Activated CD4-positive, alpha-beta T cell treated with anti-CD3 and anti-CD28 coated beads, Interleukin-2, amount 10 ng/mL, durations not matched to agents 24 days and 14 days (primary cell): Measurements from ENCODE around the gene CBR4. TPM values are rescaled to one million over a fixed set of nuclear protein-coding genes. Genes with fewer than 3 reads are reported as not detected.
"Not testable (repeated sequence)": the region's sequence is repeated elsewhere in the genome, so short reads cannot be mapped to it uniquely, and the experiment has no call there.

Source experiments
- DNase-seq: peaks from one replicate; pipeline ENCODE4 v3.0.0; 2022
- H3K27ac Mint-ChIP-seq: one replicate; pipeline ENCODE4 v1.8.0; 2022; ENCODE audit warnings: mild to moderate bottlenecking, mixed read lengths
- H3K27me3 Mint-ChIP-seq: one replicate; pipeline ENCODE4 v1.8.0; 2022; ENCODE audit warnings: mixed read lengths
- H3K36me3 Mint-ChIP-seq: one replicate; pipeline ENCODE4 v1.8.0; 2022; ENCODE audit warnings: low read depth, mild to moderate bottlenecking, mixed read lengths
- H3K4me1 Mint-ChIP-seq: one replicate; pipeline ENCODE4 v1.8.0; 2021; ENCODE audit warnings: mixed read lengths
- H3K4me3 Mint-ChIP-seq: one replicate; pipeline ENCODE4 v1.8.0; 2022; ENCODE audit warnings: mild to moderate bottlenecking, moderate library complexity, mixed read lengths
- H3K9me3 Mint-ChIP-seq: one replicate; pipeline ENCODE4 v1.8.0; 2021; ENCODE audit warnings: mixed read lengths
- intact Hi-C: fragments of 100-400 bp; cut with micrococcal nuclease; formaldehyde crosslinking; loops from one replicate; pipeline ENCODE4 v1.15.1; 2023
- total RNA-seq: library from RNA; stranded (reverse); gene quantifications from 2 replicates; pipeline ENCODE4 v1.2.3, GENCODE V29; 2022

CBR4 gene
- total RNA-seq, 1 donor from 2014 or later = 22.8 TPM

GRCh38 chr4:169042608-169043007 is 32.6 kb upstream of the CBR4 start:
- H3K4me3 Mint-ChIP-seq = no peak overlapping the region
- H3K27me3 Mint-ChIP-seq = no peaks in the 10 kb centered on the region
- no peak overlapping the region for H3K27ac Mint-ChIP-seq
- no peaks in the 10 kb centered on the region for H3K36me3 Mint-ChIP-seq
- no peak for DNase-seq
- intact Hi-C loops = no loop called here
- no peaks in the 10 kb centered on the region for H3K9me3 Mint-ChIP-seq
- no peaks in the 10 kb centered on the region for H3K4me1 Mint-ChIP-seq

- H3K27me3 Mint-ChIP-seq = no peaks in the 10 kb centered on the region
- no peak overlapping the region for H3K27ac Mint-ChIP-seq
- H3K36me3 Mint-ChIP-seq = no peaks in the 10 kb centered on the region
- H3K4me1 Mint-ChIP-seq = no peaks in the 10 kb centered on the region
- intact Hi-C loops = no loop called here
- H3K9me3 Mint-ChIP-seq = no peaks in the 10 kb centered on the region
- no peak for DNase-seq
- H3K4me3 Mint-ChIP-seq = no peak overlapping the region
Observed at GRCh38 chr4:169040559-169041261, 30.7 kb upstream of the CBR4 start.

DNA sequence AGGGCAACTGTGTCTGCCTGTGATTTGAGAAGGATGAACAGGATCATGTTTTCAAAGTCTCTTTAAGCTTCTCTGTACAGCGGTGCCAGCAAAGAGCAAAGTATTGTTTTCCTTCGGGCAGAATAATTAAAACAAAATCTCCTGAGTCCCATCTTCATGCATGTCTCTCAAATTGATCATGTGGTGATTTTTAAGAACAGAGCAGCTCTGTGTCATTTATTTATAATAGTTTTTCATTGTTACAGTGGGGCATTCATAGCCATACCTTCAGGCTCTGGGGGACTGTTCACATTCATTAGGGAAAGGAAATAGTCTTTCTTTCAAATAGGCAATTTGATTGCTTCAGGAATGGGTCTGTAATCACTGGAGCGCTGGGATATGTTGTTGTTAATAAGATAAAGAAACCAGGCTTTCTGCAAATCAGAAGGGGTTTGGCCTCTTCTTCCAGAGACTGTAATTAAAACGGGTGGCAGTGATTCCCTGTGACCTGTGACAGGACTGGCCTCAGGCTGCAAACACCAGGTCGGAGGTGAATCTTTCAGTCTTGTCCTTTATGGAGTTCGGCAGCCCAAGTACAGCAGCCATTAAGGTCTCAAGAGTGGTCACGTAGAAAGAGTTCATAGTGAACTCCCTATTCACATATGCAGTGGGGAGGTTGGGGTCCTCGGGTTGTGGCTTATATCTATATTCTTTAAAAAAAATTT is 29.3 kb upstream of the CBR4 start:
- Mint-ChIP-seq H3K4me3 (no peak overlapping the region), H3K36me3 (no peaks in the 10 kb centered on the region), H3K4me1 (no peaks in the 10 kb centered on the region), H3K27ac (no peak overlapping the region), H3K9me3 (no peaks in the 10 kb centered on the region), H3K27me3 (no peaks in the 10 kb centered on the region)
- intact Hi-C loops = no loop called here
- DNase-seq = no peak

GRCh38 chr4:169037506-169037905 is 27.5 kb upstream of the CBR4 start:
- intact Hi-C loops = no loop called here
- no peak overlapping the region for H3K27ac Mint-ChIP-seq

DNA sequence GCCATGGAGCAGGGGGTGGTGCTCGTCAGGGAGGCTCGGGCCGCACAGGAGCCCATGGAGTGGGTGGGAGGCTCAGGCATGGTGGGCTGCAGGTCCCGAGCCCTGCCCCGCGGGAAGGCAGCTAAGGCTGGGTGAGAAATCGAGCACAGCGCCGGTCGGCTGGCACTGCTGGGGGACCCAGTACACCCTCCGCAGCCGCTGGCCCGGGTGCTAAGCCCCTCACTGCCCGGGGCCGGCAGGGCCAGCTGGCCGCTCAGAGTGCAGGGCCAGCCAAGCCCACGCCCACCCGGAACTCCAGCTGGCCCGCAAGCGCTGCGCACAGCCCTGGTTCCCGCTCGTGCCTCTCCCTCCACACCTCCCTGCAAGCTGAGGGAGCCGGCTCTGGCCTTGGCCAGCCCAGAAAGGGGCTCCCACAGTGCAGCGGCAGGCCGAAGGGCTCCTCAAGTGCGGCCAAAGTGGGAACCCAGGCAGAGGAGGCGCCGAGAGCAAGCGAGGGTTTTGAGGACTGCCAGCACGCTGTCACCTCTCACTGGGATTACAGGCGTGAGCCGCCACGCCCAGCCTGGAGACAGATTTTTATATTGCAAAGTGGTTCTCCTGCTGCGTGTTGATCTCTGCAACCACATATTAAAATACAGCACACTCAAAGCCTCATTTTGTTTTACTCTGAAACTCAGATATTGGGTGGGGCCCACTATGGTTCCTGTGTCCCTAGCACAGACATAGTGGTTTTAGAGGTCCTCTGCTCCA is 26.0 kb upstream of the CBR4 start:
- H3K4me1 Mint-ChIP-seq, H3K4me3 Mint-ChIP-seq, H3K27me3 Mint-ChIP-seq, intact Hi-C loops, H3K36me3 Mint-ChIP-seq, DNase-seq, H3K27ac Mint-ChIP-seq, H3K9me3 Mint-ChIP-seq: not testable (repeated sequence)

More at GRCh38 chr4:169037506-169037905, 27.5 kb upstream of the CBR4 start:
- no peaks in the 10 kb centered on the region for H3K36me3 Mint-ChIP-seq
- DNase-seq = no peak
- H3K9me3 Mint-ChIP-seq = no peaks in the 10 kb centered on the region
- no peaks in the 10 kb centered on the region for H3K4me1 Mint-ChIP-seq
- no peak overlapping the region for H3K4me3 Mint-ChIP-seq
- no peaks in the 10 kb centered on the region for H3K27me3 Mint-ChIP-seq

- Mint-ChIP-seq H3K4me3 (no peak overlapping the region), H3K9me3 (no peaks in the 10 kb centered on the region), H3K36me3 (no peaks in the 10 kb centered on the region), H3K4me1 (no peaks in the 10 kb centered on the region), H3K27ac (no peak overlapping the region), H3K27me3 (no peaks in the 10 kb centered on the region)
- intact Hi-C loops = no loop called here
- DNase-seq = no peak
Observed at GRCh38 chr4:169033660-169034059, 23.6 kb upstream of the CBR4 start.

DNA sequence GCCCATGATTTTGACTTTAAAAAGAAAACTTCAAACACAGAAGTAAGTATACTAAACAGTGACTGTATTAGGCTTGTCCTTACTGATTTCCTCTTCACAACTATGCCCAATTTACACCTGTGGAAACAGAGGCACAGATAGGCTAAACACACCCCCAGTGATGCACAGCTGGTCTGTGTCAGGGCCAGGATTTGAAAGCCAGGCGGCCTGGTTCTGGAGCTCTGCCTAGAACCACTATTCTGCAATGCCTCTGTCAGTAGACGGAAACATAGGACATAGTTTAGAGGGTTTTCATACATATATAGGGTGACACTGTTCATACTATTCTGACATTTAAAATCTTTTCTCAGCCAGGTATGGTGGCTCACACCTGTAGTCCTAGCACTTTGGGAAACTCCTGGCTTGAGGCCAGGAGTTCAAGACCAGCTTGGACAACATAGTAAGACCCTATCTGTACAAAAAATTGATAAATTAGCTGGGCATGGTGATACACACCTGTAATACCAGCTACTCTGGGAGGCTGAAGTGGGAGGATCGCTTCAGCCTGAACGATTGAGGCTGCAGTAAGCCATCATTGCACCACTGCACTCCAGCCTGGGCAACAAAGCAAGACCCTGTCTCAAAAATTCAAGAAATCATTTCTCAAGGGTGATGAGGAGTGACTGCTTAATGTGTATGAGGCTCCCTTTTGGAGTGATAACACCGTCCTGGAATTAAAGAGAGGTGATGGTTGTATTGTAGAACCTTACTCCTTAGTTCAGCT is 23.0 kb upstream of the CBR4 start:
- H3K27ac Mint-ChIP-seq = no peak overlapping the region
- H3K9me3 Mint-ChIP-seq = no peaks in the 10 kb centered on the region
- no peaks in the 10 kb centered on the region for H3K36me3 Mint-ChIP-seq
- intact Hi-C loops = no loop called here
- DNase-seq = no peak
- no peaks in the 10 kb centered on the region for H3K4me1 Mint-ChIP-seq
- H3K4me3 Mint-ChIP-seq = no peak overlapping the region
- peaks cover under 1% of the 10 kb centered on the region for H3K27me3 Mint-ChIP-seq

- peaks cover 4% of the 10 kb centered on the region for H3K27me3 Mint-ChIP-seq
- no peaks in the 10 kb centered on the region for H3K9me3 Mint-ChIP-seq
- H3K27ac Mint-ChIP-seq = no peak overlapping the region
- intact Hi-C loops = no loop called here
- no peaks in the 10 kb centered on the region for H3K4me1 Mint-ChIP-seq
- no peak overlapping the region for H3K4me3 Mint-ChIP-seq
- DNase-seq = no peak
- H3K36me3 Mint-ChIP-seq = no peaks in the 10 kb centered on the region
Observed at GRCh38 chr4:169032194-169032593, 22.1 kb upstream of the CBR4 start.

- Mint-ChIP-seq H3K27ac (no peak overlapping the region), H3K36me3 (no peaks in the 10 kb centered on the region), H3K4me1 (no peaks in the 10 kb centered on the region), H3K27me3 (peaks cover 4% of the 10 kb centered on the region), H3K4me3 (no peak overlapping the region), H3K9me3 (no peaks in the 10 kb centered on the region)
- no peak for DNase-seq
- intact Hi-C loops = no loop called here
Observed at GRCh38 chr4:169031392-169031791, 21.3 kb upstream of the CBR4 start.

GRCh38 chr4:169030562-169030982 is 20.5 kb upstream of the CBR4 start:
- no peak for DNase-seq
- H3K36me3 Mint-ChIP-seq = no peaks in the 10 kb centered on the region
- no peaks in the 10 kb centered on the region for H3K9me3 Mint-ChIP-seq
- H3K4me1 Mint-ChIP-seq = no peaks in the 10 kb centered on the region
- peaks cover 7% of the 10 kb centered on the region for H3K27me3 Mint-ChIP-seq
- H3K4me3 Mint-ChIP-seq = no peak overlapping the region
- intact Hi-C loops = no loop called here
- no peak overlapping the region for H3K27ac Mint-ChIP-seq

DNA sequence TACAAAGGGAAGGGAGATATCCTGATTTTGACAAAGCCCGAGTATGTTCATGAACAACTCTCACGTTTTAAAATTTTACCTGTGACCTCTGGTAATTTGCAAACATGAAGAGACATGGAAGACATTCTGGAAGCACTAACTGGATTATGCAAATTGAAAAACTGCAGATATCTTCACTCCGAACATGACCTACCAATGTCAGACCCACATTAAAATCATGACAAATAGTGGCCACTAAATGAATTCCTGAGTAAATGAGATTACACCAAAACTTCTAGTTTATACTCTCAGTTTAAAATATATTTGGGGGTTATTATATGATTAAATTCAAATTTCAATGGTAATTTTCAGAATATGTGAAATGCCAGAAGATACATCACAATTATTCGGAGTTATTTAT is 19.9 kb upstream of the CBR4 start:
- H3K4me1 Mint-ChIP-seq = no peaks in the 10 kb centered on the region
- no peak for DNase-seq
- no peak overlapping the region for H3K4me3 Mint-ChIP-seq
- intact Hi-C loops = no loop called here
- H3K36me3 Mint-ChIP-seq = no peaks in the 10 kb centered on the region
- no peaks in the 10 kb centered on the region for H3K9me3 Mint-ChIP-seq
- peaks cover 7% of the 10 kb centered on the region for H3K27me3 Mint-ChIP-seq
- H3K27ac Mint-ChIP-seq = no peak overlapping the region

DNA sequence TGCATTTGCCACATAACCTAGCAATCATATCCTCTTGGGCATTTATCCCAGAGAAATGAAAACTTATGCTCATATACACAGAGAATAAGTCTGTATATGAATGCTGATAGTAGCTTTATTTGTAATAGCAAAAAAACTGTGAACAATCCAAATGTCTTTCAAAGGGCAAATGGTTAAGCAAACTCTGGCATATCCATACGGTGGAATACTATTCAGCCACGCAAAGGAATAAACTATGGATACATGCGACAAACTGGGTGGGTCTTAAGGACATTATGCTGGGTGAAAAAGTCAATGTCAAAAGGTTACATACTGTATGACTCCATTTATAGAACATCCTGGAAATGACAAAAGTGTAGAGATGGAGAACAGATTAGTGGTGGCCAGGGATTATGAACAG is 17.6 kb upstream of the CBR4 start:
- no peaks in the 10 kb centered on the region for H3K36me3 Mint-ChIP-seq
- intact Hi-C loops = no loop called here
- H3K27ac Mint-ChIP-seq = no peak overlapping the region
- DNase-seq = no peak
- no peaks in the 10 kb centered on the region for H3K4me1 Mint-ChIP-seq
- H3K4me3 Mint-ChIP-seq = no peak overlapping the region
- no peaks in the 10 kb centered on the region for H3K9me3 Mint-ChIP-seq
- H3K27me3 Mint-ChIP-seq = peaks cover 7% of the 10 kb centered on the region

- H3K9me3 Mint-ChIP-seq = no peaks in the 10 kb centered on the region
- no peaks in the 10 kb centered on the region for H3K4me1 Mint-ChIP-seq
- peaks cover 7% of the 10 kb centered on the region for H3K27me3 Mint-ChIP-seq
- H3K36me3 Mint-ChIP-seq = no peaks in the 10 kb centered on the region
- no peak for DNase-seq
- H3K4me3 Mint-ChIP-seq = no peak overlapping the region
- intact Hi-C loops = loop anchor here (2.0 kb wide), 1 partner anchor 462 kb away; no protein-coding TSS in a partner anchor
- H3K27ac Mint-ChIP-seq = no peak overlapping the region
Observed at GRCh38 chr4:169025184-169025583, 15.1 kb upstream of the CBR4 start.
